SK-N-SH treated with all-trans-retinoic acid at 6 μM for 48 hours (cell line): Measurements from ENCODE around the gene CLIP1.
"Not testable (repeated sequence)": the region's sequence is repeated elsewhere in the genome, so short reads cannot be mapped to it uniquely, and the experiment has no call there.

Experiments
- RARB ChIP-seq: fragments of 250-450 bp; sonication (Bioruptor Pico); IDR thresholded peaks from 2 replicates; pipeline ENCODE4 v1.8.0; 2021; ENCODE audit warnings: mild to moderate bottlenecking, moderate library complexity
- TCF4 ChIP-seq: fragments of 250-450 bp; sonication (Bioruptor Pico); IDR thresholded peaks from 2 replicates; pipeline ENCODE4 v1.8.0; 2021; ENCODE audit warnings: mild to moderate bottlenecking, moderate library complexity, borderline replicate concordance
- ZNF70 ChIP-seq: fragments of 450-650 bp; formaldehyde crosslinking; IDR thresholded peaks from 2 replicates; pipeline ENCODE4 v1.5.0; 2020; ENCODE audit warnings: mild to moderate bottlenecking, moderate library complexity
- ZNF8 ChIP-seq: fragments of 450-650 bp; formaldehyde crosslinking; IDR thresholded peaks from 2 replicates; pipeline ENCODE4 v1.5.0; 2020; ENCODE audit warnings: mild to moderate bottlenecking, moderate library complexity
- TF ChIP-seq, protein P1 (sequence below): fragments of 250-450 bp; sonication (Bioruptor Pico); IDR thresholded peaks from 2 replicates; pipeline ENCODE4 v1.8.0; 2020; ENCODE audit warnings: mild to moderate bottlenecking, moderate library complexity, borderline replicate concordance
- TF ChIP-seq, protein P2 (sequence below): fragments of 250-450 bp; sonication (Bioruptor Pico); IDR thresholded peaks from 2 replicates; pipeline ENCODE4 v1.5.1; 2020; ENCODE audit warnings: low read depth, mild to moderate bottlenecking, moderate library complexity

DNA sequence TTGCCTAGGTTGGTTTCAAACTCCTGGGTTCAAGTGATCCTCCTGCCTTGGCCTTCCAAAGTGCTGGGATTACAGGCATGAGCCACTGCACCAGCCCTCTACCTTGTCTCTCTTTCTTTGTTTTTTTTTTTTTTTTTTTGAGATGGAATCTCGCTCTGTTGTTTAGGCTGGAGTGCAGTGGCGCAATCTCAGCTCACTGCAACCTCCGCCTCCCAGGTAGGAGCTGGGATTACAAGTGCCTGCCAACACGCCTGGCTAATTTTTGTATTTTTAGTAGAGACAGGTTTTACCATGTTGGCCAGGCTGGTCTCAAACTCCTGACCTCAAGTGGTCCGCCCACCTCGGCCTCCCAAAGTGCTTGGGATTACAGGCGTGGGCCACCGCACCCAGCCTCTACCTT, 16.4 kb upstream of the CLIP1 start:
- TF ChIP-seq RARB; ZNF70; TCF4 (CRISPR knock-in tag); ZNF8: not testable (repeated sequence)
- TF ChIP-seq, protein P1, sequence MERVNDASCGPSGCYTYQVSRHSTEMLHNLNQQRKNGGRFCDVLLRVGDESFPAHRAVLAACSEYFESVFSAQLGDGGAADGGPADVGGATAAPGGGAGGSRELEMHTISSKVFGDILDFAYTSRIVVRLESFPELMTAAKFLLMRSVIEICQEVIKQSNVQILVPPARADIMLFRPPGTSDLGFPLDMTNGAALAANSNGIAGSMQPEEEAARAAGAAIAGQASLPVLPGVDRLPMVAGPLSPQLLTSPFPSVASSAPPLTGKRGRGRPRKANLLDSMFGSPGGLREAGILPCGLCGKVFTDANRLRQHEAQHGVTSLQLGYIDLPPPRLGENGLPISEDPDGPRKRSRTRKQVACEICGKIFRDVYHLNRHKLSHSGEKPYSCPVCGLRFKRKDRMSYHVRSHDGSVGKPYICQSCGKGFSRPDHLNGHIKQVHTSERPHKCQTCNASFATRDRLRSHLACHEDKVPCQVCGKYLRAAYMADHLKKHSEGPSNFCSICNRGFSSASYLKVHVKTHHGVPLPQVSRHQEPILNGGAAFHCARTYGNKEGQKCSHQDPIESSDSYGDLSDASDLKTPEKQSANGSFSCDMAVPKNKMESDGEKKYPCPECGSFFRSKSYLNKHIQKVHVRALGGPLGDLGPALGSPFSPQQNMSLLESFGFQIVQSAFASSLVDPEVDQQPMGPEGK = not testable (repeated sequence)
- TF ChIP-seq, protein P2, sequence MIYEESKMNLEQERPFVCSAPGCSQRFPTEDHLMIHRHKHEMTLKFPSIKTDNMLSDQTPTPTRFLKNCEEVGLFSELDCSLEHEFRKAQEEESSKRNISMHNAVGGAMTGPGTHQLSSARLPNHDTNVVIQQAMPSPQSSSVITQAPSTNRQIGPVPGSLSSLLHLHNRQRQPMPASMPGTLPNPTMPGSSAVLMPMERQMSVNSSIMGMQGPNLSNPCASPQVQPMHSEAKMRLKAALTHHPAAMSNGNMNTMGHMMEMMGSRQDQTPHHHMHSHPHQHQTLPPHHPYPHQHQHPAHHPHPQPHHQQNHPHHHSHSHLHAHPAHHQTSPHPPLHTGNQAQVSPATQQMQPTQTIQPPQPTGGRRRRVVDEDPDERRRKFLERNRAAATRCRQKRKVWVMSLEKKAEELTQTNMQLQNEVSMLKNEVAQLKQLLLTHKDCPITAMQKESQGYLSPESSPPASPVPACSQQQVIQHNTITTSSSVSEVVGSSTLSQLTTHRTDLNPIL (CRISPR knock-in tag) = not testable (repeated sequence)
